Measurements from ENCODE around the gene NARF. TPM values are rescaled to one million over a fixed set of nuclear protein-coding genes. Genes with fewer than 3 reads are reported as not detected.
"Not testable (repeated sequence)": the region's sequence is repeated elsewhere in the genome, so short reads cannot be mapped to it uniquely, and the experiment has no call there.

NARF gene
- total RNA-seq, 2 donors from 2014 or later = 217 to 295 TPM

DNA sequence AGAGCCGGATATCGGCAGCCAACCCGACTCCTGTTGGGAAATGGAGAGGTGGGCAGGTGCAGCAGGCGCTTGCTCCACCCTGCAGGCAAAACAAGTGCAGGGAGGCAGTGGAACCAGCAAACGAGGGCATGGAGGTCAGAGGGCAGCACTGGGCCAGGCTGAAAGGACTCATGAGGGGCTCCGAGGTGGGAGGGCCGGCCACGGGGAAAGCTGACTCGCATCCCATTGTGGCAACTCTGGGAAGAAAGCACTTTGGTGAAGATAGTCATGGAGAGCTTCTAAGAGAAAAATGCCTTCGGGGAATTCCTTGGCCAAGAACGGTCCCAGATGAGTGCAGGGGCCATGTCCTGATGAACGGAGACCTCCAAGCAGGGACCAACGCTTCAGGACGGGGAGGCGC is 12.4 kb upstream of the NARF start:
- Mint-ChIP-seq H3K9me3 (no peaks in the 10 kb centered on the region), H3K4me1 (ENCODE audit: low read depth in 2 of 2) (peaks cover 17 to 29% of the 10 kb centered on the region in 2 donors), H3K4me3 (no peak overlapping the region), H3K27me3 (no peaks in the 10 kb centered on the region), H3K27ac (peak overlapping the region; percentile 35 to 50), H3K36me3 (no peaks in the 10 kb centered on the region)
- no peak for DNase-seq (ENCODE audit: low spot score)
- ATAC-seq = no peak

DNA sequence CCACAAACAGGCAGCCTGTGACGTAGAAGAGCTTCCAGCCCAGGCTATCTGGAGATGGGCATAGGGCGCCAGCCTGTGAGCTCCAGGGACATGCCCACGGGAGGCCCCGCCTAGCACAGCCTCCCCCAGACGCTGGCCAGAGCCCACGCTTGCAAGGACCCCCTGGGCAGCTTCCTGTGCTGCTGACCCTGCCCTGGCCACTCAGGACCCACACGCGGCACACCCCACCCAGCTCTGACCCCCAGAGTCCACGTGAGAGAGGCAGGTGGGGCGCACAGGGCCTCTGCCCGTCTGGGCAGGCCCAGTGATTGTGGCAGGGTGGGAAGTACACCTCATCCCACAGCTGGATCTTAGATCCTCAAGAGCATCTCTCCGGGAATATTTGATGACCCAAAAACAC is 11.9 kb upstream of the NARF start:
- H3K9me3 Mint-ChIP-seq = no peaks in the 10 kb centered on the region
- no peaks in the 10 kb centered on the region for H3K36me3 Mint-ChIP-seq
- peaks cover 22 to 34% of the 10 kb centered on the region in 2 donors for H3K4me1 Mint-ChIP-seq (ENCODE audit: low read depth in 2 of 2)
- no peak overlapping the region for H3K4me3 Mint-ChIP-seq
- DNase-seq (ENCODE audit: low spot score) (no peak), ATAC-seq (no peak)
- peak overlapping the region in 1 of 2 donors; percentile 76 for H3K27ac Mint-ChIP-seq
- H3K27me3 Mint-ChIP-seq = no peaks in the 10 kb centered on the region

DNA sequence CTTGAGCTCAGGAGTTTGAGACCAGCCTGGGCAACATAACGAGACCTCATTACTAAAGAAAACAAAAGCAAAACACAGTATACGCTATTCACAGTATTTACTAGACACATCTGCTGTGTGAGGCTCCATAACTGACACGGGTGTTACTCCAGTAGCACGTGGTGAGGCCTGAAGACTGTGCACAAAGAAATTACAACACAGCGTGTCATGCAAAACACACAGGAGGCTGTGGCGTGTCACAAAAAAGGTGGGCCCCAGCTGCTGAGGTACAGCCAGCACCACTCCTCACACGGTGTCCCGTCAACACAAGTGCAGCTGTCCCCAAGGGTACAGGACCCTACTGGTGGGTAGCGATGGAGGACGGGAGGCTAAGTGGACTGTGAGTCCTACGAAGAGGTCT is 10.7 kb upstream of the NARF start:
- peaks cover 31 to 43% of the 10 kb centered on the region in 2 donors for H3K4me1 Mint-ChIP-seq (ENCODE audit: low read depth in 2 of 2)
- no peaks in the 10 kb centered on the region for H3K27me3 Mint-ChIP-seq
- H3K9me3 Mint-ChIP-seq = no peaks in the 10 kb centered on the region
- no peaks in the 10 kb centered on the region for H3K36me3 Mint-ChIP-seq
- ATAC-seq = no peak
- peak overlapping the region; percentile 71 for H3K4me3 Mint-ChIP-seq
- no peak for DNase-seq (ENCODE audit: low spot score)
- H3K27ac Mint-ChIP-seq = peak overlapping the region; percentile 76 to 82

DNA sequence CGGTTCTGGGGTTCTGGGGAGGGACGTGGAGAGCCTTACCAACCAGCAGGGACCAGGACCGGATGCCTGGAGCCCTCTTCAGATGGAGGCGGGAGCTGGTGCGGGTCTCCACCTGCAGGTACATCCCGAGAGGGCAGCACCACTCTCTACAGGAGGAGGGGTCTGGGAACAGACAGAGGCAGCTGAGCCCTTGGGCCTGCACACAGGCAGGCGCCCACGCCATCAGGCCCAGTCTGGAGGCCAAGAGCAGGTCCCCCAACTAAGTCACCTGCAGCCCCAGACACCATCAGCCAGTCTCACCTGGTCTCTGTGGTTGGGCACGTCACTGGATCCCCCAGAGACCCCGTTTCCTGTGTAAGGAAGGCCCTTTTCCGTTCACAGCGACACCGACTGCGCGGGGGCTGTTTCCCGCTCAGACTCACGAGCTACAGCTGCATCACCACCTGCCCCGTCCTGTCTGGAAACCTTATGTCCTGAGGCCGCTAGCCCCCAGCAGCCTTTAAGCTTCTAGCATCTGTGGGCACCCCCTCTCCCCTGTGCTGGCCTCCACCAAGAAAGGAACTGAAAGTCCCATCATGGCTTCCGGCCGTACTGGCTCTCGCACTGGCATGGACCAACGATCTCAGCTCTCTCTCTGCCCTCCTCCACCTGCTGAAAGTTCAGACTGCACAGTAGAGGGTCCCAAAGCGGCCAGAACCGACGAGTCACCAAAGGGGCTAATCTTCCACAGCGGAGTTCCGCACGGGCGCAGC is 9.2 kb upstream of the NARF start:
- ATAC-seq (peak; percentile 59 to 63), DNase-seq (ENCODE audit: low spot score) (peak; percentile 73)
- Mint-ChIP-seq H3K27ac (peak overlapping the region; percentile 100), H3K9me3 (no peaks in the 10 kb centered on the region), H3K27me3 (no peaks in the 10 kb centered on the region), H3K36me3 (no peaks in the 10 kb centered on the region), H3K4me3 (peak overlapping the region; percentile 99), H3K4me1 (ENCODE audit: low read depth in 2 of 2) (peaks cover 31 to 46% of the 10 kb centered on the region in 2 donors)

DNA sequence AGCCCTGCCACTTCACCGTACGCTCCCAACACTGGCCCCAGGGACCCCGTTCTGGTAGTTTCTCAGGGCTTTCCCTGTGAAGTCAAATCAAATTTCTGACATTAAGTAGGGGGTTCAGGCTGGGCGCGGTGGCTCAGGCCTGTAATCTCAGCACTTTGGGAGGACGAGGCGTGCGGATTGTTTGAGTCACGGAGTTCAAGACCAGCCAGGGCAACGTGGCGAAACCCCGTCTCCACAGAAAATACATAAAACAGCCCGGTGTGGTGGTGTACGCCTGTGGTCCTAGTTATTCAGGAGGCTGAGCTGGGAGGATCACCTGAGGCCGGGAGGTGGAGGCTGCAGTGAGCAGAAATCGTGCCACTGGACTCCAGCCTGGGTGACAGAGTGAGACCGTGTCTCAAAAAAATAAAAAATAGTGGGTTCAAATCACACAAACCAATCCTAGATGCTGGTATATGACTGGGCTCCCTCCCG is 8.6 kb upstream of the NARF start:
- ATAC-seq = peak; percentile 0 to 18
- Mint-ChIP-seq H3K9me3 (no peaks in the 10 kb centered on the region), H3K4me3 (peak overlapping the region; percentile 99), H3K4me1 (ENCODE audit: low read depth in 2 of 2) (peaks cover 31 to 46% of the 10 kb centered on the region in 2 donors), H3K36me3 (no peaks in the 10 kb centered on the region), H3K27me3 (no peaks in the 10 kb centered on the region), H3K27ac (peak overlapping the region; percentile 100)
- DNase-seq (ENCODE audit: low spot score) = no peak

DNA sequence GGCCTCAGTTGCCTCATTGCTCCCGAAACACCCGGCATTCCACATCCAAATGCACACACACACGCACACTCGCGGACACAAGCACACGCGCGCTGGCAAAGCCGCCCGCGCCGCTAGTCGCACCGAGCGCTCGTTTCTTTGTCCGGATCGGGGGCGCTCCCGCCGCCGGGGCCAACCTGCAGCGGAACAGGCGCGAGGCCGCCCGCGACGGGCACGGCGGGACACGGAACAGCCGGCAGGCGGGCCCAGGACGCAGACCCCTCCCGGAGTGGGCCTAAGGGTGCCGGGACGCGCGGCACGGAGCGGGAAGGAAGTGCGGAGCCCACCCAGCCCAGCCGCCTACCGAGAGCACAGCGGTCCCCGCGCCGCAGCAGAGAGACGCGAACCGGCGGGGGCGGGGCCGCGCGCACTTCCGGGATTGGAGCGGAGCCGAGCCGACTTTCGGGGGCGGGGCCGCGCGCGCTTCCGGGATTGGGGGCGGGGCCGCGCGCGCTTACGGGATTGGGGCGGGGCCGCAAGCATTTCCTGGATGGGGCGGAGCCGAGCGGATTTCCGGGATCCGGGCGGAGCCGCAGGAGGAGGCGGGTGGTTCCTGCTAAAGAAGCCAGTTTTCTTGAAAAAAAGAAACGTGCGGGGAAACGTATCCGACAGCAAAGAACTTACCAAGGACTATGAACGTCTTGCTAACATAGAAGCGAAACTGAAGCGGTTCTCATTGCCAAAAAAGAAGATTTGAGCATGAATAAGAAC is 8.0 kb upstream of the NARF start, which contains the start of gene CYBC1:
TSS of gene CYBC1 (minus strand) at position 396 of the 750 bp plus-strand sequence. CDS start 1,498 bp downstream, outside the sequence.
- Mint-ChIP-seq H3K27me3 (no peaks in the 10 kb centered on the region), H3K4me1 (ENCODE audit: low read depth in 2 of 2) (peaks cover 31 to 46% of the 10 kb centered on the region in 2 donors), H3K9me3 (no peaks in the 10 kb centered on the region), H3K4me3 (peak within 1 kb of the TSS; percentile 99), H3K27ac (peak within 1 kb of the TSS; percentile 100), H3K36me3 (no peaks in the 10 kb centered on the region)
- ATAC-seq (peak; percentile 89 to 93), DNase-seq (ENCODE audit: low spot score) (peak; percentile 96)

DNA sequence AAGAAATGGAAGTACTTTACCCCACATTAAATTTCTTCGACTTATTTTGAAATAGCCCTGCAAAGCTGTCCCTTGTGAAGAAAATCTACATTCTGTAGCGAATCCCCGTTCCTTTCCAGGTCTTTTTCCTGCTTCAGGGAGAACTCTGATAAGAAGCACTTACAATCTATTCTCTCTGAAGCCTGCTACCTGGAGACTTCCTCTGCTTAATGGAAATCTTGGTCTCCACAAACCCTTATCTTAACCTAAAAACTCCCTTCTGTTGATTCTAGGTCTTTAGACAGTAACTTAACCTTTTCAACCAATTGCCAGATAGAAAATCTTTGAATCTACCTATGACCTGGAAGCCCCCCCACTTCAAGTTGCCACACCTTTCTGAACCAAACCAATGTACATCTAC is 6.4 kb upstream of the NARF start:
- ATAC-seq (no peak), DNase-seq (ENCODE audit: low spot score) (no peak)
- H3K4me3 Mint-ChIP-seq = peak overlapping the region; percentile 99
- H3K9me3 Mint-ChIP-seq = no peaks in the 10 kb centered on the region
- no peaks in the 10 kb centered on the region for H3K27me3 Mint-ChIP-seq
- H3K36me3 Mint-ChIP-seq = no peaks in the 10 kb centered on the region
- H3K4me1 Mint-ChIP-seq (ENCODE audit: low read depth in 2 of 2) = peaks cover 35 to 45% of the 10 kb centered on the region in 2 donors
- H3K27ac Mint-ChIP-seq = peak overlapping the region; percentile 100

DNA sequence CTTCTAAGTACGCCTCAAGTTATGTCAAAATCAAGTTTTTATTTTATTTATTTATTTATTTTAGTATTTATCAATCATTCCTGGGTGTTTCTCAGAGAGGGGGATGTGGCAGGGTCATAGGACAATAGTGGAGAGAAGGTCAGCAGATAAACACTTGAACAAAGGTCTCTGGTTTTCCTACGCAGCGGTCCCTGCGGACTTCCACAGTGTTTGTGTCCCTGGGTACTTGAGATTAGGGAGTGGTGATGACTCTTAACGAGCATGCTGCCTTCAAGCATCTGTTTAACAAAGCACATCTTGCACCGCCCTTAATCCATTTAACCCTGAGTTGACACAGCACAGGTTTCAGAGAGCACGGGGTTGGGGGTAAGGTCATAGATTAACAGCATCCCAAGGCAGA is 5.4 kb upstream of the NARF start:
- Mint-ChIP-seq H3K27ac (peak overlapping the region; percentile 100), H3K4me1 (ENCODE audit: low read depth in 2 of 2) (peaks cover 38 to 47% of the 10 kb centered on the region in 2 donors)
- not testable (repeated sequence) for ATAC-seq; DNase-seq (ENCODE audit: low spot score); H3K9me3 Mint-ChIP-seq; H3K36me3 Mint-ChIP-seq; H3K27me3 Mint-ChIP-seq; H3K4me3 Mint-ChIP-seq

DNA sequence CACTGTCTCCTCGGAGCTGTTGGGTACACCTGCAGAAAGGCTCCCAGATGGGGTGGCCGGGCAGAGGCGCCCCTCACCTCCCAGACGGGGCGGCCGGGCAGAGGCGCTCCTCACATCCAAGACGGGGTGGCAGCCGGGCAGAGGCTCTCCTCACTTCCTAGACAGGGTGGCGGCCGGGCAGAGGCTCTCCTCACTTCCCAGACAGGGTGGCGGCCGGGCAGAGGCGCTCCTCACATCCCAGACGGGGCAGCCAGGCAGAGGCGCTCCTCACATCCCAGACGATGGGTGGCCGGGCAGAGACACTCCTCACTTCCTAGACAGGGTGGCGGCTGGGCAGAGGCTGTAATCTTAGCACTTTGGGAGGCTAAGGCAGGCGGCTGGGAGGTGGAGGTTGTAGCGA is 4.8 kb upstream of the NARF start:
- Mint-ChIP-seq H3K4me1 (ENCODE audit: low read depth in 2 of 2) (peaks cover 38 to 47% of the 10 kb centered on the region in 2 donors), H3K27ac (peak overlapping the region in 1 of 2 donors; percentile 100)
- not testable (repeated sequence) for H3K9me3 Mint-ChIP-seq; DNase-seq (ENCODE audit: low spot score); H3K27me3 Mint-ChIP-seq; H3K4me3 Mint-ChIP-seq; ATAC-seq; H3K36me3 Mint-ChIP-seq

DNA sequence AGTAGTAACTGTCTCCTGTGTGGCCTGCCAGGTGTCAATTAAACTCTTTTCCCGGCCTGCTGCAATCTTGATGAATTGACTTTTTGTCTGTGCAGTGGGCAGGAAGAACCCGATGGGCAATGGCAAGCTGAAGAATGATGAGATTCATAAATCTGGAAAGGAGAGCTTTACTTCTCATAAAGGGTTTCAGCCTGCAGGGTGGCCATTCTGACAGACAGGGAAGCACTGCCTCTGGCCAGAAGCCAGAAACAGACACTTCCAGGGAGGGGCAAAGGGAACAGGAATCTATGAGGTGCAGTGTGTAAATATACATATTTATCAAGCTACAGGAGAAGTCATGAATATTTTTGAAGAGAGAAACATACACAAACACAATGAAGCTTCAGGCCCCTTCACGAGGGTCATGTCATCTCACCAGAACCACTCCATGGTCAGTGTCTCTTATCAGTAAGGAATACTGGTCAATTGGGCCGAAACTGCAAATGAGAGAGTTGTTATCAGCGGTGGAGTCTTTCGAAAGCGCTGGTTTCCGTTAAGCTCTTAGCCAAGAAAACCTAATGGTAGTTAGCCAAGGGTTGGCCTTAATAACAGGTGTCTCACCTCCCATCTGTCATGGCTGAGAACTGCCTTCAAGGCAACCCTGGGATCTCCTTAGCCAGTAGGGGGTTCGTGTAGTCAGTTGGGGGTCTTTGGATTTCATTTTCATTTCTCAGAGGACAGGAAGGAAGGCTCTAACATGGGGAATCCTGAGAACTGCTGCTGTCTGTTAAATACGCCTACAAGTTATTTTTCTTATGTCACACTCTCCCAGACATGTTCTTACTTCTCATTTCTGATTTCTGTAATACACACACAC is 1.2 kb upstream of the NARF start:
- H3K4me3 Mint-ChIP-seq = peak overlapping the region; percentile 82
- H3K4me1 Mint-ChIP-seq (ENCODE audit: low read depth in 2 of 2) = peaks cover 31 to 41% of the 10 kb centered on the region in 2 donors
- H3K36me3 Mint-ChIP-seq = no peaks in the 10 kb centered on the region
- DNase-seq (ENCODE audit: low spot score) (no peak), ATAC-seq (no peak)
- peak overlapping the region; percentile 95 to 99 for H3K27ac Mint-ChIP-seq
- no peaks in the 10 kb centered on the region for H3K27me3 Mint-ChIP-seq
- no peaks in the 10 kb centered on the region for H3K9me3 Mint-ChIP-seq

DNA sequence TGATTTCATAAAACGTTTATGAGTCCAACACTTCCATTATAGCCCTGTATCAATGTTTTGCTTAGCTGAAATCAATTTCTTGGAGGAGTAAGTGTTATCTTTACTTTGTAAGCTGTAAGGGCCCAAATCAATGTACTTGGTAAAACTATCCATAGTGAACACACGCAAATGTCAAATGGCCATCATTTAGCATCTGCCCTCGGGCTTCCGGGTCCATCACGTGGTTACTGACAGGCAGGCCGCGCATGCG is 687 bp upstream of the NARF start:
- ATAC-seq (no peak), DNase-seq (ENCODE audit: low spot score) (no peak)
- peak overlapping the region; percentile 95 to 99 for H3K27ac Mint-ChIP-seq
- no peaks in the 10 kb centered on the region for H3K36me3 Mint-ChIP-seq
- H3K4me3 Mint-ChIP-seq = peak overlapping the region; percentile 82
- no peaks in the 10 kb centered on the region for H3K27me3 Mint-ChIP-seq
- no peaks in the 10 kb centered on the region for H3K9me3 Mint-ChIP-seq
- peaks cover 32 to 44% of the 10 kb centered on the region in 2 donors for H3K4me1 Mint-ChIP-seq (ENCODE audit: low read depth in 2 of 2)

DNA sequence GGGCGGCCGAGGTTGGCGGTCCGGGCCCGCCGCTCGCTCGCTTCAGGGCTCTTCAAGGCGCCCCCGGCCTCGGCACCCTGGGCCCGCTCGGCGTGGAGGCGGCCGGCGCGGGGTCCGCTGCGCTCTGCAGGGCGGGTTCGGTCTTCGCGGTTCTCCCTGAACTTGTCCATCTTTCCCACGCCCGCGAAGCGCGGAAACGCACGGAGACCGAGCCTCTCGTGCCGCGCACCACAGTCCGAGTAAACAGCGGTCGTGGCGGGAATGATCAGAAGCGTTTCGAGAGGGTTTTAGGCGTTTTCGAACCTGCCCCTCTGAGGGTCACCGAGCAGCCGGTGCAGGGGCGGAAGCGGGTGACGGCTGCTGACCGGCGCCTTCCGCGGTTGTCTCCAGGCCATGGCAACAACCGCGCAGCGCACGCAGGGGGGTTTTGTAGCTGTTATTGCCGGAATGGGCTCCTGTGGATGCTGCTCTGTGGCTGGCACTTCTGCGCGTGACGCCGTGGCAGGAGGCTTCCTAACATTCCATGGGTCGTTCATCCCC is 414 bp downstream of the NARF start:
- Mint-ChIP-seq H3K4me3 (peak overlapping the region; percentile 82), H3K27me3 (no peaks in the 10 kb centered on the region), H3K4me1 (ENCODE audit: low read depth in 2 of 2) (peaks cover 32 to 50% of the 10 kb centered on the region in 2 donors), H3K36me3 (peaks cover under 1% of the 10 kb centered on the region), H3K27ac (peak overlapping the region; percentile 95), H3K9me3 (no peaks in the 10 kb centered on the region)
- DNase-seq (ENCODE audit: low spot score) = peak; percentile 79
- ATAC-seq = peak; percentile 3 to 16

DNA sequence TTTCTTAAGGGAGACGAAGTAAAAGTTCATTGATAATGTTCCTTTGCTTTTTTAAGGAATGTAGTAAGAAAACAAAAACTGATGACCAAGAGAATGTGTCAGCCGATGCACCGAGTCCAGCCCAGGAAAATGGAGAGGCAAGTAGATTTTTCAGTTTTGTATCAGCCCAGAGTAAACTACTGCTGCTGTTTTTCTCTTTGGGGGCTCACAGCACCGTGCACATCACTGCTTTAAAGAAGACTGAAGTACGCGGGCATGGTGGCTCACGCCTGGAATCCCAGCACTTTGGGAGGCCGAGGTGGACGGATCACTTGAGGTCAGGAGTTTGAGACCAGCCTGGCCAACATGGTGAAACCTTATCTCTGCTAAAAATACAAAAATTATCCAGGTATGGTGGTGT is 1.4 kb downstream of the NARF start:
- not testable (repeated sequence) for H3K27me3 Mint-ChIP-seq; DNase-seq (ENCODE audit: low spot score); H3K36me3 Mint-ChIP-seq; H3K9me3 Mint-ChIP-seq; ATAC-seq
- peak overlapping the region; percentile 82 for H3K4me3 Mint-ChIP-seq
- peaks cover 32 to 54% of the 10 kb centered on the region in 2 donors for H3K4me1 Mint-ChIP-seq (ENCODE audit: low read depth in 2 of 2)
- peak overlapping the region; percentile 95 for H3K27ac Mint-ChIP-seq
